Uterus (tissue), 4 donors: ENCODE results near the gene HMG20A. TPM values are rescaled to one million over a fixed set of nuclear protein-coding genes. Genes with fewer than 3 reads are reported as not detected.

Experiments used
- DNase-seq, 2 donors: peaks; one replicate each; pipeline ENCODE4 v3.0.0-alpha.2; 2019 to 2020
- H3K27ac ChIP-seq, 2 donors: fragments of 200-600 bp; sonication (generic); 1 replicate in 1 of 2; 2 replicates in 1 of 2; pipeline ENCODE4 v1.5.1; 2016 to 2018
- H3K27me3 ChIP-seq, 2 donors: fragments of 200-600 bp; sonication (generic); one replicate each; pipeline ENCODE4 v1.5.1; 2018 to 2019; ENCODE audit warnings: control low read depth in 1 of 2
- H3K36me3 ChIP-seq, 2 donors: fragments of 200-600 bp; sonication (generic); one replicate each; pipeline ENCODE4 v1.5.1; 2019; ENCODE audit warnings: control low read depth in 1 of 2
- H3K4me1 ChIP-seq, 2 donors: fragments of 200-600 bp; sonication (generic); one replicate each; pipeline ENCODE4 v1.5.1; 2018 to 2019; ENCODE audit warnings: control low read depth in 1 of 2
- H3K4me3 ChIP-seq, 2 donors: fragments of 200-600 bp; sonication (generic); 1 replicate in 1 of 2; 2 replicates in 1 of 2; pipeline ENCODE4 v1.5.1; 2018 to 2019; ENCODE audit warnings: mild to moderate bottlenecking in 1 of 2
- H3K9me3 ChIP-seq, 2 donors: fragments of 200-600 bp; sonication (generic); one replicate each; pipeline ENCODE4 v1.5.1; 2019; ENCODE audit warnings: control low read depth in 1 of 2
- POLR2A ChIP-seq, 2 donors: fragments of 450-650 bp; IDR thresholded peaks; one replicate each; pipeline ENCODE4 v1.6.1; 2016; ENCODE audit warnings: antibody characterized with exemption in 2 of 2, mild to moderate bottlenecking in 1 of 2, moderate library complexity in 1 of 2
- intact Hi-C: fragments of 100-400 bp; cut with DNase I; formaldehyde crosslinking; loops from one replicate; pipeline ENCODE4 v1.15.1; 2023; ENCODE audit warnings: low total_unique reads
- total RNA-seq, 4 donors: library from RNA; depleted of rRNA in 3 of 4; stranded (reverse); fragments of >200 nt in 3 of 4; gene quantifications; one replicate each; pipeline versions ENCODE4 v1.1.0 to v1.2.4, GENCODE V29; 2014 to 2023
- TF ChIP-seq, protein P1 (sequence below), 4 experiments: fragments of 200-600 bp in 2 of 4; fragments of 450-650 bp in 2 of 4; sonication (generic) in 2 of 4; IDR thresholded peaks; one replicate each; pipeline ENCODE4 v1.5.1; 2016 to 2019; ENCODE audit warnings: antibody characterized with exemption in 4 of 4, mild to moderate bottlenecking in 2 of 4, moderate library complexity in 1 of 4
- donor health status: DM: yes; HTN: yes; CAD: no.

HMG20A gene
- total RNA-seq, 4 donors from 2014 or later: 10.5 to 59.5 (median 28.4) TPM

DNA sequence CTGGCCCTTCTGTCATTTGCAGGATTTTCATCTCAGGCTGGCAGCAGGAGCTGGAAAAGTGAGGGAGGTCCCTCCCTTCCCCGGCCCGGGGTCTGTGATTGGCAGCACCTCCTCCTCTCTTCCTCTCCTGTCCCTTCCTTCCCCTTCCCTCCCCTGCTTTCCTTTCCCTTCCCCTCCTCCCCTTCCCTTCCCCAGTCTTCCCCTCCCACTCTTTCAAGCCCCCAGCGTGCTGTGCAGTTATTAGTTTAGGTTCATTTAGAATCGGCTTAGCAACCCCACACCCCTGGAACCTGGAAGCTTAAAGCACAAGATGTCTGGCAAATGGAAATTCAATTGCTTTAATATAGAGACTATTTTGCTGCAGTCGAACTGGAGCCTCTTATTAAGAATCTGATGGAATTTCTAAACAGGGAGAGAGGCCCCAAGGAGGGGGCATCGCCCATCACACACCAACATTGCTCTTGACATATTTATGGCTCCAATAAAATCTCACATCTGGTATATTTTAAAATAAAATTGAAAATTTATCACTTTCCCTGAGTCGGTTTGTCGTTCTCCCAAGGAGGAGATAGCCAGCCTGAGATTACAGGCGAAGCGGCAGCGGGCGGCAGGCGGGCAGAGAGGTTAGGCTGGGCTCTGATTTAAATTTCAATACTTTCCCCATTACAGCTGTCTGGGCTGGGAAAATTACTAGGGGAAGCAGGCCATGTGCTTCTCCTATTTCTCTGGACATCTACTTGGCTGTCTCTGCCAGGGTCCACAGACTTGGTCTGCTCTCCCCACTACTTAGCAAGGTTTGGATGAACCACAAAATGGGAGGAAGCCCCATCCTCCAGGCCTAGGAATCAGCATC lies 113.1 kb downstream of the HMG20A start:
- H3K36me3 ChIP-seq: no peaks in the 10 kb centered on the region
- H3K27me3 ChIP-seq: no peaks in the 10 kb centered on the region
- intact Hi-C loops: no loop called here
- no peaks in the 10 kb centered on the region for H3K4me1 ChIP-seq
- H3K4me3 ChIP-seq: no peak overlapping the region
- DNase-seq: no peak
- H3K27ac ChIP-seq: peak overlapping the region in 1 of 2 donors; percentile 2
- TF ChIP-seq POLR2A (IDR thresholded peaks at IDR 0.05): no peak
- TF ChIP-seq, protein P1, sequence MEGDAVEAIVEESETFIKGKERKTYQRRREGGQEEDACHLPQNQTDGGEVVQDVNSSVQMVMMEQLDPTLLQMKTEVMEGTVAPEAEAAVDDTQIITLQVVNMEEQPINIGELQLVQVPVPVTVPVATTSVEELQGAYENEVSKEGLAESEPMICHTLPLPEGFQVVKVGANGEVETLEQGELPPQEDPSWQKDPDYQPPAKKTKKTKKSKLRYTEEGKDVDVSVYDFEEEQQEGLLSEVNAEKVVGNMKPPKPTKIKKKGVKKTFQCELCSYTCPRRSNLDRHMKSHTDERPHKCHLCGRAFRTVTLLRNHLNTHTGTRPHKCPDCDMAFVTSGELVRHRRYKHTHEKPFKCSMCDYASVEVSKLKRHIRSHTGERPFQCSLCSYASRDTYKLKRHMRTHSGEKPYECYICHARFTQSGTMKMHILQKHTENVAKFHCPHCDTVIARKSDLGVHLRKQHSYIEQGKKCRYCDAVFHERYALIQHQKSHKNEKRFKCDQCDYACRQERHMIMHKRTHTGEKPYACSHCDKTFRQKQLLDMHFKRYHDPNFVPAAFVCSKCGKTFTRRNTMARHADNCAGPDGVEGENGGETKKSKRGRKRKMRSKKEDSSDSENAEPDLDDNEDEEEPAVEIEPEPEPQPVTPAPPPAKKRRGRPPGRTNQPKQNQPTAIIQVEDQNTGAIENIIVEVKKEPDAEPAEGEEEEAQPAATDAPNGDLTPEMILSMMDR (IDR thresholded peaks at IDR 0.05): no peak
- H3K9me3 ChIP-seq: no peaks in the 10 kb centered on the region

Other genes with a start within 250 kb of the HMG20A start
- 10 to 100 TPM; 14.4 to 87.3 (median 43.5) TPM for gene PEAK1, start 784 bp upstream of the HMG20A start, total RNA-seq
- 1 to 10 TPM in 2 of 4 donors, under 1 TPM in 1, not detected in 1; 0.26 to 9.6 (median 8.4) TPM for gene LINGO1, start 212.0 kb downstream of the HMG20A start, total RNA-seq